Peyer's patch (tissue), 4 donors: ENCODE measurements around the gene SLC6A3. TPM values are rescaled to one million over a fixed set of nuclear protein-coding genes. Genes with fewer than 3 reads are reported as not detected.

Experiments
- DNase-seq, 3 donors: peaks; one replicate each; pipeline ENCODE4 v3.0.0-alpha.2; 2017 to 2019
- H3K27ac ChIP-seq, 4 donors: fragments of 200-600 bp; sonication (generic); one replicate each; pipeline ENCODE4 v1.5.1; 2016 to 2019
- H3K27me3 ChIP-seq, 2 donors: fragments of 200-600 bp; sonication (generic); one replicate each; pipeline ENCODE4 v1.5.1; 2019
- H3K36me3 ChIP-seq, 3 donors: fragments of 200-600 bp; sonication (generic); one replicate each; pipeline ENCODE4 v1.5.1; 2016 to 2019
- H3K4me1 ChIP-seq, 4 donors: fragments of 200-600 bp; sonication (generic); one replicate each; pipeline ENCODE4 v1.5.1; 2016 to 2019
- H3K4me3 ChIP-seq, 4 donors: fragments of 200-600 bp; sonication (generic); 1 replicate in 3 of 4; 2 replicates in 1 of 4; pipeline ENCODE4 v1.5.1; 2016 to 2019; ENCODE audit warnings: mild to moderate bottlenecking in 1 of 4
- H3K9me3 ChIP-seq, 4 donors: fragments of 200-600 bp; sonication (generic); one replicate each; pipeline ENCODE4 v1.5.1; 2016 to 2019; ENCODE audit warnings: mild to moderate bottlenecking in 1 of 4
- POLR2A ChIP-seq, 2 donors: fragments of 450-650 bp; IDR thresholded peaks; one replicate each; pipeline ENCODE4 v1.5.1; 2017; ENCODE audit warnings: antibody characterized with exemption in 2 of 2, mild to moderate bottlenecking in 2 of 2, moderate library complexity in 2 of 2
- total RNA-seq, 4 donors: library from RNA; depleted of rRNA; stranded (reverse); fragments of >200 nt; gene quantifications; one replicate each; pipeline ENCODE4 v1.1.0, GENCODE V29; 2016
- TF ChIP-seq, protein P1 (sequence below), 6 experiments: fragments of 450-650 bp in 4 of 6; fragments of 200-600 bp in 2 of 6; sonication (generic) in 1 of 6; IDR thresholded peaks; one replicate each; pipeline ENCODE4 v1.5.1; 2017 to 2019; ENCODE audit warnings: antibody characterized with exemption in 6 of 6, mild to moderate bottlenecking in 3 of 6, moderate library complexity in 1 of 6

Gene SLC6A3
- total RNA-seq, 4 donors from 2014 or later, result 0.40 to 0.70 TPM; not detected in 2

DNA sequence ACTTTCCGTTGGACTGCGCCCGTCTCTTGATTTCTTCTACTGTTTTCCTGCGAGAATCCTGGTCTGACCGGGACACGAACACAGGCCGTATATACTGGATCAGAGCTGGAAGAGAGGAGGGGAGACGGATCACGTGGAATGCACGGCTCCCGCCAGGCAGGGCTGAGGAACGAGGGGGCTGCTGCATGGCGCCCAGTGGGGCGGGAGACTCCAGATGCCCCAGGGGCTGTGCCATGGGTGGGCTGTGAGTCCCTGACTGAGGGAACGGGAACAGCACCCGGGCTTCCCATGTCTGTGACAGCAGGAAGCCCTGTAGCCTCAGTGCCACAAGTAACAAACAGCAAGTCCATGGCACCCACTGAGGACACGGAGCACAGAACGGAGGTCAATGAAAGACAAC is 44.5 kb upstream of the SLC6A3 start:
- Histone ChIP-seq H3K27ac (peak overlapping the region in 1 of 4 donors; percentile 70), H3K27me3 (no peaks in the 10 kb centered on the region), H3K4me1 (peaks cover 0 to 9% (median 2%) of the 10 kb centered on the region in 4 donors), H3K4me3 (no peak overlapping the region), H3K9me3 (no peaks in the 10 kb centered on the region), H3K36me3 (peaks cover 0 to 38% (median 0%) of the 10 kb centered on the region in 3 donors)
- TF ChIP-seq, protein P1, sequence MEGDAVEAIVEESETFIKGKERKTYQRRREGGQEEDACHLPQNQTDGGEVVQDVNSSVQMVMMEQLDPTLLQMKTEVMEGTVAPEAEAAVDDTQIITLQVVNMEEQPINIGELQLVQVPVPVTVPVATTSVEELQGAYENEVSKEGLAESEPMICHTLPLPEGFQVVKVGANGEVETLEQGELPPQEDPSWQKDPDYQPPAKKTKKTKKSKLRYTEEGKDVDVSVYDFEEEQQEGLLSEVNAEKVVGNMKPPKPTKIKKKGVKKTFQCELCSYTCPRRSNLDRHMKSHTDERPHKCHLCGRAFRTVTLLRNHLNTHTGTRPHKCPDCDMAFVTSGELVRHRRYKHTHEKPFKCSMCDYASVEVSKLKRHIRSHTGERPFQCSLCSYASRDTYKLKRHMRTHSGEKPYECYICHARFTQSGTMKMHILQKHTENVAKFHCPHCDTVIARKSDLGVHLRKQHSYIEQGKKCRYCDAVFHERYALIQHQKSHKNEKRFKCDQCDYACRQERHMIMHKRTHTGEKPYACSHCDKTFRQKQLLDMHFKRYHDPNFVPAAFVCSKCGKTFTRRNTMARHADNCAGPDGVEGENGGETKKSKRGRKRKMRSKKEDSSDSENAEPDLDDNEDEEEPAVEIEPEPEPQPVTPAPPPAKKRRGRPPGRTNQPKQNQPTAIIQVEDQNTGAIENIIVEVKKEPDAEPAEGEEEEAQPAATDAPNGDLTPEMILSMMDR (IDR thresholded peaks at IDR 0.05), result no peak
- no peak for TF ChIP-seq POLR2A (IDR thresholded peaks at IDR 0.05)
- no peak for DNase-seq

DNA sequence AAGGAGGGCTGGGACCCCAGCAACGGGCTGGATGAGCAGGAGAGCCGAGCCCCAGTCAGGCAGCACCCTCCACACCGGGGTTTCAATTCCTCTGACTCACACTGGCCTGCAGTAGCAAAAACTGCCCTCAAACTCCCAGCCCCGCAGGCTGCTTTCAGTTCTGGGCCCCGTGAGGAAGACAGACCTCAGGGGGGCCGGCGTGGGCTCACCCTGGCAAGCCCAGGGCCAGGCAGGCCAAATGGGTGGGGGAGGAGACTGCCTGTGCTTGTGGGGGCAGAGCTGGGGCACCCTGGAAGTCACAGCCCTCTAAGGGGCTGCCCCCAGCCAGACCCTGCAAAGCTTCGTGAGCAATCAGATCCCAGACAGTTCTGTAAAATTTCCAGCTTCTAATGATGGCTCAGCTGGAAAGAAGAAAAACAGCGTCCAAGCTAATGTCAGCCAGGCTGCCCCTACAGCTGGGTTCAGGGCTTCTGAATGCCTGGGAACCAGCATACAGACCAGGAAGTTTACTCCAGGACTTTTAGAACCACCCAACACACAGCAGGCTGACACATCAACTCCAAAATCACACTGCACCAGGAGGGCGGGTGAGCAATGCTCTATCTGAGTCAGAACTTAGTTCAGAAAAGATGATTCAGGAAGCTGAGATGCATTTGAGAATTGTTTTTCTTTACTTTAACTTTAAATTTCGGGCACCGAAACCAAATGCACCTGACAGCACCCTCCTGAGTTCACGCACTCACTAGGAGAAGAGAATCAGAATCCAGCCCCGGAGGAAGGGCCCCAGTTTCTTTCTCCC is 43.8 kb upstream of the SLC6A3 start:
- TF ChIP-seq, protein P1 (IDR thresholded peaks at IDR 0.05), result no peak
- TF ChIP-seq POLR2A (IDR thresholded peaks at IDR 0.05), result no peak
- Histone ChIP-seq H3K27ac (peak overlapping the region in 2 of 4 donors; percentile 10 to 70), H3K4me3 (no peak overlapping the region), H3K9me3 (no peaks in the 10 kb centered on the region), H3K36me3 (peaks cover 0 to 41% (median 0%) of the 10 kb centered on the region in 3 donors), H3K27me3 (no peaks in the 10 kb centered on the region), H3K4me1 (peaks cover 0 to 9% (median 2%) of the 10 kb centered on the region in 4 donors)
- DNase-seq, result peak in 1 of 3 donors; percentile 68

DNA sequence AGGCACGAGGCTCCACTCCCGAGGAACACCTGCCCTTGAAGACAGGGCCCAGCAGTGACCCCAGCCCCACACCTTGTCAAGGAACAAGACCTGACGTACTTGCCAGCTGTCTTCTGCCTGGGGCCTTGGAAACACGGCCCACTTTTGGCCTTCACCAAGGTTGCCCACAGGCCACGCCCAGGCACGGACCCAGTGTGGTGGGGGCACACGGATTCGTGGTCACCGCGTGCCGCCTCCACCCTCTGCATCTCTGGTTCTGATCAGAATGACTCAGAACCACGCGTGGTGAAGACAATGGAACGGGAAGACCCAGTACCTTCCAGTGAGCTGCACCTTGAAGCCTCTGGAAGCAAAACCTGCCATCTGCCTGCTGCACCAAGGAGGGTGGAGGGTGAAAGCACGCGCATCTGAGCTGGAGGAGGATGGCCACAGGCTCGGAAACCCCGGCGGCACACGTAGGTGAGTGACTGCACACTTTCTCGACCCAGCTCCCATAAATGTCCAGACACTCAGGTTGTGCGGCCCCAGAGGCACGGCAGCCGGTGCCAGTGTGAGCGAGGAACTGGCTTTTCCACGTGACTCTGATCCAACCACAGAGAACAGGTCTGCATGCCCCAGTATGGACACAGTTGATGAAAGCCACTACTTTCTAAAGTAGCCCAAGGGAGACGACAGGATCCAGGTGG is 42.0 kb upstream of the SLC6A3 start:
- no peak overlapping the region for H3K27ac ChIP-seq
- no peaks in the 10 kb centered on the region for H3K27me3 ChIP-seq
- TF ChIP-seq POLR2A (IDR thresholded peaks at IDR 0.05), result no peak
- peaks cover 0 to 9% (median 2%) of the 10 kb centered on the region in 4 donors for H3K4me1 ChIP-seq
- no peaks in the 10 kb centered on the region for H3K9me3 ChIP-seq
- no peak for DNase-seq
- no peak overlapping the region for H3K4me3 ChIP-seq
- peaks cover 0 to 36% (median 0%) of the 10 kb centered on the region in 3 donors for H3K36me3 ChIP-seq

DNA sequence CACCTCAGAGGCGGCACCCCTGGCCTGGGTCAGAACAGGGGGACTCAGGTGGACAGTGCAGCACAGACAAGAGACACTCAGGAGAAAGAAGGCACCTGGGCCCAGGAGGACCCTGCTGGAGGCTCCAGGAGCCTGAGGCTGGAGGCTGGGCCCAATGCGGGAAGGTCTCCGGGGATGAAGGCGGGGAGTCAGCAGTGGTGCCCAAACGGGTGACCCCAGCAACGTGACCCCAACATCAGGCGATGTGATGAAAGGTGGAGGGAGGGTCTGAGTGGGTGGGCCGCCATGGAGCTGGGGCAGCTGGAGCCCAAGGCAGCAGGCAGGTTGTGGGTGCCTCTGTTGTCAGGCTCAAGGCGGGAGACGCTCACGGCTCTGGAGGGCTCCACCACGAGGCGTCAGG is 41.0 kb upstream of the SLC6A3 start:
- Histone ChIP-seq H3K27ac (peak overlapping the region in 1 of 4 donors; percentile 74), H3K9me3 (no peaks in the 10 kb centered on the region), H3K27me3 (no peaks in the 10 kb centered on the region), H3K36me3 (peaks cover 0 to 33% (median 0%) of the 10 kb centered on the region in 3 donors), H3K4me3 (no peak overlapping the region), H3K4me1 (peaks cover 0 to 9% (median 2%) of the 10 kb centered on the region in 4 donors)
- no peak for DNase-seq
- TF ChIP-seq, protein P1 (IDR thresholded peaks at IDR 0.05), result no peak
- TF ChIP-seq POLR2A (IDR thresholded peaks at IDR 0.05), result no peak

DNA sequence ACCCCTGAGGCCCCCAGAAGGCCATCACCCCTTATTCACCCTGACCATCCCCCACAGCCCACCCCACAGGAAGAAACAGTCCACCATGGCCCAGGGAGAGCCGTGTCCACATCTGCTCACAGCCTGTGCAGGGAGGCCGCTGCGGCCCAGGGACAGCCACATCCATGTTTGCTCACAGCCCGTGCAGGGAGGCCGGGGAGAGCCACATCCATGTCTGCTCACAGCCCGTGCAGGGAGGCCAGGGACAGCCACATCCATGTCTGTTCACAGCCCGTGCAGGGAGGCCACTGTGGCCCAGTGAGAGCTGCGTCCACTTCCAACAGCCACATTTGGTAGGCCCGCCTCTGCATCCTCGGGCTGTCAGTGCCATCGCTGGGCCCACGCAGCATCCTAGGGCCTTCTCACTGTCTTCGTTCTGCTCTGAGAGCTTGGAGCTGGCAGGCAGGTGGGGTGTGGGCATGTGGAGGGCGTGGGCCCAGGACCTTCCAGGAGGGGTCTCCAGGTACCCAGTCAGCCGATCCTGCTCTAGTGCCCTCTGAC is 40.4 kb upstream of the SLC6A3 start:
- no peak for DNase-seq
- Histone ChIP-seq H3K9me3 (no peaks in the 10 kb centered on the region), H3K36me3 (peaks cover 0 to 30% (median 0%) of the 10 kb centered on the region in 3 donors), H3K4me3 (no peak overlapping the region), H3K4me1 (peaks cover 0 to 9% (median 2%) of the 10 kb centered on the region in 4 donors), H3K27ac (peak overlapping the region in 1 of 4 donors; percentile 74), H3K27me3 (no peaks in the 10 kb centered on the region)
- TF ChIP-seq POLR2A (IDR thresholded peaks at IDR 0.05), result no peak
- TF ChIP-seq, protein P1 (IDR thresholded peaks at IDR 0.05), result no peak
